K562 (cell line): ENCODE data around the gene SDR39U1. TPM values are rescaled to one million over a fixed set of nuclear protein-coding genes. Genes with fewer than 3 reads are reported as not detected.

Experiments
- CEBPB ChIP-seq: fragments of 450-650 bp; IDR thresholded peaks from 2 replicates; pipeline ENCODE4 v1.6.1; 2016; ENCODE audit warnings: missing genetic modification characterization, missing compliant biosample characterization
- CSDE1 ChIP-seq, 2 experiments: fragments of 450-650 bp; IDR thresholded peaks; 2 replicates each; pipeline ENCODE4 v1.6.1; 2016; ENCODE audit warnings: mild to moderate bottlenecking in 1 of 2
- ESRRB ChIP-seq: fragments of 250-450 bp; sonication (Bioruptor Pico); IDR thresholded peaks from 2 replicates; pipeline ENCODE4 v1.5.0; 2020; ENCODE audit warnings: mild to moderate bottlenecking, moderate library complexity, borderline replicate concordance
- ETV1 ChIP-seq: fragments of 450-650 bp; conservative IDR thresholded peaks from 2 replicates; pipeline ENCODE4 v1.6.1; 2016; ENCODE audit warnings: missing genetic modification characterization, control low read depth, low read depth, missing compliant biosample characterization
- FOXO4 ChIP-seq: fragments of 450-650 bp; formaldehyde crosslinking; IDR thresholded peaks from 2 replicates; pipeline ENCODE4 v1.4.0; 2020; ENCODE audit warnings: mild to moderate bottlenecking, moderate library complexity
- GABPB2 ChIP-seq: fragments of 250-450 bp; sonication (Bioruptor Pico); conservative IDR thresholded peaks from 2 replicates; pipeline ENCODE4 v1.5.1; 2021; ENCODE audit warnings: mild to moderate bottlenecking
- HNRNPLL ChIP-seq: fragments of 200-400 bp; formaldehyde crosslinking; IDR thresholded peaks from 2 replicates; pipeline ENCODE4 v1.6.1; 2017; ENCODE audit warnings: low read length, low read depth, mild to moderate bottlenecking; ENCODE audit not compliant: poor library complexity, severe bottlenecking
- MITF ChIP-seq: IDR thresholded peaks from 2 replicates; pipeline ENCODE4 v1.6.1; 2014; ENCODE audit warnings: antibody characterized with exemption
- NR4A1 ChIP-seq, 2 experiments: fragments of 250-450 bp in 1 of 2; fragments of 450-650 bp in 1 of 2; sonication (Bioruptor Pico) in 1 of 2; IDR thresholded peaks; 2 replicates each; pipeline versions ENCODE4 v1.4.0 to v1.6.1; 2016 to 2020; ENCODE audit warnings: mild to moderate bottlenecking in 2 of 2, missing compliant biosample characterization in 1 of 2, missing genetic modification characterization in 1 of 2, moderate library complexity in 1 of 2
- PHF21A ChIP-seq: fragments of 450-650 bp; IDR thresholded peaks from 2 replicates; pipeline ENCODE4 v1.6.1; 2017; ENCODE audit warnings: low read depth, borderline replicate concordance
- SAFB ChIP-seq: fragments of 200-400 bp; formaldehyde crosslinking; IDR thresholded peaks from 2 replicates; pipeline ENCODE4 v1.6.1; 2017; ENCODE audit warnings: low read depth, low read length, borderline replicate concordance
- SRSF9 ChIP-seq: fragments of 200-400 bp; formaldehyde crosslinking; IDR thresholded peaks from 2 replicates; pipeline ENCODE4 v1.6.1; 2017; ENCODE audit warnings: low read depth, low read length, borderline replicate concordance
- STAT6 ChIP-seq: sonication (generic); formaldehyde crosslinking; IDR thresholded peaks from 2 replicates; pipeline ENCODE4 v1.8.1; 2023; ENCODE audit warnings: mild to moderate bottlenecking, missing genetic modification reagents
- U2AF1 ChIP-seq: fragments of 200-400 bp; formaldehyde crosslinking; optimal IDR thresholded peaks from 2 replicates; pipeline ENCODE3; 2017; ENCODE audit warnings: mild to moderate bottlenecking, low read depth, low read length, moderate library complexity
- U2AF2 ChIP-seq: fragments of 200-400 bp; formaldehyde crosslinking; optimal IDR thresholded peaks from 2 replicates; pipeline ENCODE3; 2017; ENCODE audit warnings: low read depth, mild to moderate bottlenecking, low read length
- XRCC5 ChIP-seq: fragments of 200-400 bp; formaldehyde crosslinking; IDR thresholded peaks from 2 replicates; pipeline ENCODE4 v1.6.1; 2017; ENCODE audit warnings: low read depth, mild to moderate bottlenecking, low read length
- ZNF133 ChIP-seq: fragments of 250-450 bp; sonication (Bioruptor Pico); IDR thresholded peaks from 2 replicates; pipeline ENCODE4 v1.4.0; 2020; ENCODE audit warnings: mild to moderate bottlenecking
- ZNF277 ChIP-seq: fragments of 250-450 bp; sonication (Bioruptor Pico); IDR thresholded peaks from 2 replicates; pipeline ENCODE4 v1.8.0; 2022; ENCODE audit warnings: inconsistent platforms, mild to moderate bottlenecking, moderate library complexity, borderline replicate concordance
- ZNF324 ChIP-seq: fragments of 250-450 bp; sonication (Bioruptor Pico); IDR thresholded peaks from 2 replicates; pipeline ENCODE4 v1.4.0; 2020; ENCODE audit warnings: mild to moderate bottlenecking
- ZNF707 ChIP-seq: fragments of 250-450 bp; sonication (Bioruptor Pico); conservative IDR thresholded peaks from 2 replicates; pipeline ENCODE4 v1.8.0; 2022; ENCODE audit warnings: inconsistent platforms, mild to moderate bottlenecking, moderate library complexity
- ZNF76 ChIP-seq: fragments of 250-450 bp; sonication (Bioruptor Pico); IDR thresholded peaks from 2 replicates; pipeline ENCODE4 v1.4.0; 2020; ENCODE audit warnings: mild to moderate bottlenecking, moderate library complexity, borderline replicate concordance
- ZSCAN32 ChIP-seq: fragments of 450-650 bp; formaldehyde crosslinking; IDR thresholded peaks from 2 replicates; pipeline ENCODE4 v1.4.0; 2020; ENCODE audit warnings: mild to moderate bottlenecking, moderate library complexity
- polyA plus RNA-seq, 8 experiments: library from polyadenylated mRNA; depleted of rRNA in 4 of 8; stranded (reverse) in 5 of 8; unstranded in 3 of 8; fragments of >200 nt; fragmentation: Nextera tagmentation in 2 of 8; fragmentation: Illumina TruSeq in 1 of 8; extraction: Ambion mirVana in 2 of 8; extraction: Trizol in 1 of 8; gene quantifications; 2 replicates each; pipeline versions ENCODE4 v1.2.1 to v1.2.3, GENCODE V29; 2011 to 2014; ENCODE audit warnings: inconsistent platforms in 1 of 8, missing spikeins in 1 of 8
- total RNA-seq, 7 experiments: library from RNA; depleted of rRNA in 6 of 7; stranded (reverse); fragments of >200 nt in 6 of 7; fragmentation: Illumina TruSeq in 2 of 7; extraction: Trizol in 2 of 7; gene quantifications; 2 replicates each; pipeline versions ENCODE4 v1.2.1 to v1.2.3, GENCODE V29; 2011 to 2021; ENCODE audit warnings: low replicate concordance in 1 of 7

Gene SDR39U1
- total and polyA plus RNA-seq, 9 of the 15 experiments (the other 6 are each of a cell fraction or from before 2014, with no cell fraction given) = 10.4 to 56.1 (median 19.8) TPM

- TF ChIP-seq STAT6 (CRISPR knock-in tag) (no peak), ZNF707 (no peak), ZNF277 (CRISPR knock-in tag) (no peak), PHF21A (no peak), FOXO4 (CRISPR knock-in tag) (no peak), ZNF324 (no peak), NR4A1 (CRISPR knock-in tag; IDR thresholded peaks at IDR 0.05) (no peak), NR4A1 (tag; IDR thresholded peaks at IDR 0.05) (no peak), SRSF9 (no peak), MITF (no peak), ETV1 (tag) (no peak), HNRNPLL (peak; percentile 76), U2AF1 (no peak), XRCC5 (no peak), CEBPB (no peak), CSDE1 (IDR thresholded peaks at IDR 0.05) (no peak), U2AF2 (no peak), ZNF76 (CRISPR knock-in tag) (no peak), GABPB2 (CRISPR knock-in tag) (no peak), SAFB (no peak), ESRRB (CRISPR knock-in tag) (no peak), ZNF133 (CRISPR knock-in tag) (no peak), ZSCAN32 (no peak)
Measured at GRCh38 chr14:24429395-24430142, 13.0 kb downstream of the SDR39U1 start, which contains the start of the genes CBLN3 and KHNYN (continued).
